NK-92 treated with Interleukin-12 subunit alpha and Interleukin-12 subunit beta, amount 100 ng/mL, for 24 hours (cell line): ENCODE data around the gene NEK4.
"Not testable (repeated sequence)": the region's sequence is repeated elsewhere in the genome, so short reads cannot be mapped to it uniquely, and the experiment has no call there.

Source experiments
- DNase-seq: peaks from one replicate; lab custom pipeline; 2025; lab: John Stamatoyannopoulos, UW

The NEK4 gene

DNA sequence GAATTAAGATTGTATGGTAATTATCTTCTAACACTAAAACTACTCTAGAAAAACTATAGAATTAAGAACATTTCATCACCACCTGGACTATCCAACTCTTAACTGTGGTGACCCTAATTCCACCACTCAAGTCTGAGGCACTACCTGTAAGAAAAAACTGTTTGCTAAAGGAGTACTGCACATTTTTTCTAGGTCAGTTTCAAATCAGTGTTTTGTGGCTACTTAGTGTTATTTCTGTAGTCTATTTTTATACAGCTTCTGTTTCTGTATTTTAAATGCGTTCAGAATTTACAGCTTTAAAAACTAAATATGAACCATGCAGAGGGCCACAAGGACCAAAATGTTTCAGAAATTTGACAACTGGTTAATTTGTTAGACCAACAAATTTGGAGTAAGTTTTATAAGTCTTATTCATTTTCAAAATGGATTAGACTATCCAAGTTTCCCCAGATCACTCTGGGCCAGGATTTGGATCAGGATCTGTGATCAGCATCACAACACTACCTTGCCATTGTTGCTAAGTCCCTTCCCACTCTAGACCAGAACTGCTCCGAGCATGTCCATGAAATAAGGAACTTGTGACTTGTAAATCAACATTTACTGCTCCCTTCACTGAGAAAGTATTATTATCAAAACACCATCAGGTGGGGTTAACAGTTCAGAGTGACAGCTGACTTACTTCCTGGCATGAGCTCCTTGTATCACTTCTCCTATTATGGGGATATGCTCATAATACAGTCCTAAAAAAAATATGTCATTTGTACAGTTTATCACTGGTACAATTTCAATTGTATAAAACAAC is 73.7 kb downstream of the NEK4 start:
- no peak for DNase-seq

DNA sequence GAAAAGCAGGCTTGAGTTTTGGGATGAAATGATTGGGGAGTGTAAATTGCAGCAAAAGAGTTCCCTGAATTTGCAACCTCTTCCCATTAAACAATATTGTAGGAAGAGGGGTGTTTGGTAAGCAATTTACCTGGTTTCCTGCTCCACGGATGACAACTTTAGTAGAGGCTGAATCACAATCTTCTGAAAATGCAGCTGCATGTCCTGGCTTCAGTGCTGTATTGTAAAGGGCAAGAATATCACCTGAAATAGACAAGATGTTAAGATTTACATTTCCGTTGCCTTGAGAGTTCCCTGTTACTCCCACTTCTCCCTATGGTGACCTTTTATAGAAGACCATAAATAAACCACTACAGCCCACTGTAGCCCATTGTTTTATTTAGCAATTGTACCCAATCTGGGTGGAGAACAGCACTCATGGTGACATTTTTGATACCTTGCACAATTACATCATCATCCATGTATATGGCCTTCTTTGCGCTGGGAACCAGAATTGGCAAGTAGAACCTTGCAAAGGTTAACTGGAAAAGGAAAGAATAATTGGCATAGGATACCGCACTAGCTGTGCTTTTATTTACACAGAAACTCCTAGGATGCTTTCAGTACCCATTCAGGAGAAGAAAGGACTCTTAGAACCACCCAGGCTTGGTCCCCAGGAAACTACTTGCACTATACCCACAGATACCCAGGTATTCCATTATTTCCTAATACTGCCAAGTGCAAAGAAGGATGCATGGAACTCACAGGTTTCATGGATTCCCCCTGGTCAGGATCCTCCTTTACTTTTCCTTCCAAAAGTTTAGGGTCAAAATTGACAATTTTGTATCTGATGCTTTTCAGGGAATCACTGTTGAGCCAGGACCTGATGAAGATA is 74.7 kb downstream of the NEK4 start:
- DNase-seq: no peak

DNA sequence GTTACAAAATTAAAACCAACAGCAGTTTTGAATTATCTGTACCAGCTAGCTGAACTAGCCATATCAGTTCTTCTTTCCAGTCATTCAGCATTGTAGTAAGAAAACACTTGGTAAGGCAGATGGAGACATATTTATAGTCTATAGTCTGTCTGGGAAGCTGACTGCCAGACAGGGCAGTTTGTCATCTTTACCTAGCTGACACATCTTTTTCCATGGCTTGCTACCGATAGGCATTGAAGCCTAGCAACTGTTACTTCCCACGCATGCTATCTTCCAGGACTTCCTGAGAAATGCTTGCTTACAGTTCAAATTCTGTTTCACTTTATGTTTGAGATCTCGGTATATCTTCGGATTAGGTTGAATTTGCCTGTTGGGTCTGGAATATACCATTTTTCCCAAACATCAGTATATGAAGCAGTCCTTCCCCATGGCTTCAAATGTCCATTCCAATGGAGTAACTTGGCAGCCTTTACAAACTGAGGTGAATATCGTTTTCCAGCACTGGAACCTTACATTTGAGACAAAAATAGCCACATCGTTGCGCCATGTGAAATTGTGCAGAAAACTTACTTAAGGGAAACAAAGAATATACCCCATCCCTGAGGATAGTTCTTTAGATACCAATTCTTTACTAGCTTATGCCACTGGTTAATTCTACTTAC is 76.1 kb downstream of the NEK4 start:
- DNase-seq: no peak

DNA sequence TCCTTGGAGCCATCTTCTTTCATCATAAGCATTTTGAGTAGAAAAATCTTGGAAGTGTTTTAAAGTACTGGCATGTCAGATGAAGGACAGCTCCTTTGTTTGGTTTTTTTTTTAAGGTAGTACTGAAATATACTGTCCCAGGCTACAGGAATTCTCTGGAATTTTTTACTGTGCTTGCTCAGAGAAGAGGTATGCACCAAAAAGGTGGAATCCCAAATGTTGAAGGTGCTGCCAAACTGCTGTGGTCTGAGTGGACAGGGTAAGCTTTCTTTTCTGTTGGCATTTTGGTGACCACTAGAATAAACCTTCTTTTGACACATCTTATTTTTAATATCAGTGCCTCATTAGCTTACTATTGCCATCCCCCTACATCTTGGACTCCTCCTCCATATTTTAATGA is 77.7 kb downstream of the NEK4 start:
- no peak for DNase-seq

DNA sequence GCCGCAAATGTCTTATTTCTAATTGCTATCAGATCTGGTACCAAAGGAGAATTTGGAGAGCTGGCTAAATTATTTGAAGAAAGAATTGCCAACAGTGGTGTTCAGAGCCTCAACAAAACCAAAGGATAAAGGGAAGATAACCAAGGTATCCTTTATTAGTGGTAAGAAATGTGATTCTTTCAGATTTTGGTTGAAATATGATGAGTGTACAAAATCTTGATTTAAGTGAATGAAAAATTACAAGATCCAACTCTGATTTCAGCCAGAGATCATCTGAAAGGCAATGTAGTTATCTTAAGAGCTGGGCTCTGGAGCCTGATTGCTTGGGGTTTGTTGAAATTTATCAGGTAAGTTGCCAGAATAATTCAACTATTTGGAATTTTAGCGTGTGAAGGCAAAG is 80.2 kb downstream of the NEK4 start:
- no peak for DNase-seq

DNA sequence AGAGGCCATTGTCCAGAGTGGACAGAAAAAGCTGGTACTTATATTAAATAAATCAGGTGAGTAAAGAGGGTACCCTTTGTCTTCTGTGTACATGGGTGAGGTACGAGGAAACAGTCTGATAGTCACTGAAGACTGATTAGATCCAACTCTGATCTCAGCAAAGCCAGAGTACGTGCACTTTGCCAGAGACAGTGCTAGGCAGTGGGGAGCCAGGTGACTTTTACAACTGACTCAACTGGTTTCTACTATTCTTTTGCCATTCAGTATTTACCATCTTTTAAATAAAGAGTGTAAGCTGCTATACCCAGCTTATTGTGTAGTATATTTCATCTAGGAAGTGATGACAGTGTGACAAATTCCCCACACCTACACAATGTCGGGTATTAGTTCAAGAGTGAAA is 81.6 kb downstream of the NEK4 start:
- DNase-seq: no peak

DNA sequence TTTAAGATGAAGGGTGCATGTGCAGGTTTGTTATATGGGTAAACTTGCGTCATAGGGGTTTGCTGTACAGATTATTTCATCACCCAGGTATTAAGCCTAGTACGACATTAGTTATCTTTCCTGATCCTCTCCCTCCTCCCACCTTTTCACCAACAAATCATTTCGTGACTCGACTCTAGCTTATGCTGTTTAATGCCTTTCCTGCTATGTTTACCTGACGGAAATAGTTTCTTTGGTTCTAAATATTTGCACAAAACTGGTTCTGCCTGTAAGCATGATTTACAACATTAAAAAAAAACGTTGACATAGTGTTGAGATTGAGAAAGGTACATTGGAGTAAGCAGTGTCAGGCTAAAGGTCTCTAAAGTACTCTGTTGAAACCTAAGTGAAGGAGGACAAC is 82.5 kb downstream of the NEK4 start:
- no peak for DNase-seq

DNA sequence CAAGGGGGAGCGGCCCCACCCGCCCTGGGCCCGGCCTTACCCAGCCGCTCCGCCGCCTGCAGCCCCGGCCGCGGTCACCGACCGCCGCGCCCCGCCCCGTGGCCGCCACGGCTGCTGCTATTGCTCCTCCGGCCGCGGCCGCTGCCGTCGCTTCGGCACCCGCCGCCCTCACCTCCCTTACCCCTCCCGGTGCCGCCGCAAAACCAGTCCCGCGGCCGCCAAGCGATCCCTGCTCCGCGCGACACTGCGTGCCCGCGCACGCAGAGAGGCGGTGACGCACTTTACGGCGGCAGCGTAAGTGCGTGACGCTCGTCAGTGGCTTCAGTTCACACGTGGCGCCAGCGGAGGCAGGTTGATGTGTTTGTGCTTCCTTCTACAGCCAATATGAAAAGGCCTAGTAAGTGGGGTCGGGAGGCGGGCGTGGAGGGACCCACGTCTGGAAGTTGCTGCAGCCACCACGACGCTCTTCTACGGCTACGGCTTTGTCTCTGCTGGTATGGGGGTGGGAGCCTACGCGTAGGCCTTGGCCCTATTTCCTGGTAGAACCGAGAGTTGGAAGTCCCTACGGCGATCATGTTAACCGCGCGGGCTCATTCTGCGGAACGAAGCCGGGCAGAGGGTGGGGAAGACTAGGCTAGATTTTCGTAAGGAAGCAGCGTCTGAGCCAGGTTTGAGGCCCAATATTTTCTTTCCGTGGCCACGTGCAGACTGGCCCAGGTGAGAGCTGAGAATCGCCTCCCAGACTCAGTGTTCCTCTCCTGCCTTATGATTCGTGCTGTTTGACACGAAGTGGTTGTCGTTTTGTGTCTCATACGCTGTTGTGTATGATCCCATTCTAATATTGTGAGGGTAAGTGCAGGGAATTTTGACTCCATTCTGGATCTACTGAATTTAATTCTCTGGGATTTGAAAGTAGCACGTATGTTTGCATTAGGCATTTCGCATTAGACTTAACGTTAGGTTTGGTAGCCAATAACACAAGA is 84.7 kb downstream of the NEK4 start, which contains the start of the genes GNL3 and PBRM1:
TSS of gene GNL3 (plus strand) at position 324 of the 983 bp plus-strand sequence. CDS start at position 385, 61 bp downstream.
TSS of gene PBRM1 (minus strand) at position 205 of the 983 bp plus-strand sequence.
- DNase-seq: peak; percentile 79

DNA sequence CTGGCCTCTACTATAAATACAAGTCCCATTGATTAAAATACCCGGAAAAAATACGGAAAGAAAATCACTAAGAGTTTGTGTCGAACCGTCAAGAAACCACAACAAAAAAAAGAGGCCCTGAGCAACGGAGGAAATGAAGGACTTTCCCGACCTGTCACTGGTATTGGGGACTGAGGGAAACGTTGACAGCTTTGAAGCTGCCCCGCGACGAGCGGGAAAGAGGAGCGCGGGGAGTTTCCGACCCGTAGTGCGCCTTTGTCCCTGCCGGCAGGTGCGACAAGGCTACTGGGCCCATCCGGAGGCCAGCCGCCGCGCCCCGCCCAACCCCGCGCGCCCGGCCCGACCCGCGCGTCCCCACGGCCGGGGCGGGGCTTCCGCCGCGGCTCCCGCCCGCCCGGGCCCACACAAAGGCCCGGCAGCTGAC is 85.4 kb downstream of the NEK4 start:
- peak; percentile 76 for DNase-seq

DNA sequence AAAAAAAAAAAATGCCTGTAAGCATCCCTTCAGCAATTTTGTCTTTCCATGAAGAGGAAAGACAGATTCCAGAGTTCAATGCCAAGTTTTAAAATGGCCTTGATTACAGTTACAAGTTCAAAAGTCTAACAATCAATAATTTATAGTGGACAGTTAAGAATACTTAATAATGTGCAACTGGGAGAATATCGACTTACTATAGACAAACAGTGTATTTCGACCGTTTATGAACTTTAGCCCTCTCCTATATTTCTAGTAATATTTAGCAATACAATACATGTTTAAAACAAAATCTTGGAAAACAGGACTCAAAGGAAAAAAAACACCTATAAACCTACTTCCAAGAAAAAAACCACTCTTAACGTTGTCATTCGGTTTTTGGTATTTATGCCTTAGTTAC is 86.6 kb downstream of the NEK4 start:
- DNase-seq: no peak

DNA sequence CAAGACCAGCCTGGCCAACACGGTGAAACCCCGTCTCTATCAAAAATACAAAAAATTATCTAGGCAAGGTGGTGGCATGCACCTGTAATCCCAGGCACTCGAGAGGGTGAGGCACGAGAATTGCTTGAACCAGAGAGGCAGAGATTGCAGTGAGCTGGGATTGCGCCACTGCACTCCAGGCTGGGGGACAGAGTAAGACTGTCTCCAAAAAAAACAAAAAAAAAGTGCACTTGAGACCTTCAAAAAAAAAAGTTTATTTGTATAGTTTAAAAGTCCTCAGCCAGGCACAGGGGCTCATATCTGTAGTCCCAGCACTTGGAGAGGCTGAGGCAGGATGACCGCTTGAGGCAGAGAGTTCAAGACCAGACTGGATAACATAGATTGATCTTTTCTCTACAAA is 87.1 kb downstream of the NEK4 start:
- DNase-seq: no peak

DNA sequence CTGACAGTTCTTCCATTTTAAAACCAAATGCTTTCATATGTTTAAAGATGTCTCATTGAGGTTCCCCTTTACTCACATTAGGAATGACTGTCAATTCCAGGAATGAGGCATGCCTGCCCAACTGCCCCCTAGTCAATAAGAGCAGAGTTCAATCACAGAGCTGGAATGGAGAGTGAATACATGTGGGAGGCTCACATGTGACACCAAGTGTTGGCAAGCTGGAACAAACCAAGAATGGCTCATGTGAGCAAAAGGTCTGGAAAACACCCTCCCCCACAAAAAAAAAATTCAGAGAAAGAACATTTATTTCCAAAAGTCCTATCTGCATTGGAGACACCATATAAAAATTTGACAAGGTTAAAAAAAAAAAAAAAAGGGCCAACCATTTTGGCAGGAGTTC is 88.7 kb downstream of the NEK4 start:
- DNase-seq: no peak

DNA sequence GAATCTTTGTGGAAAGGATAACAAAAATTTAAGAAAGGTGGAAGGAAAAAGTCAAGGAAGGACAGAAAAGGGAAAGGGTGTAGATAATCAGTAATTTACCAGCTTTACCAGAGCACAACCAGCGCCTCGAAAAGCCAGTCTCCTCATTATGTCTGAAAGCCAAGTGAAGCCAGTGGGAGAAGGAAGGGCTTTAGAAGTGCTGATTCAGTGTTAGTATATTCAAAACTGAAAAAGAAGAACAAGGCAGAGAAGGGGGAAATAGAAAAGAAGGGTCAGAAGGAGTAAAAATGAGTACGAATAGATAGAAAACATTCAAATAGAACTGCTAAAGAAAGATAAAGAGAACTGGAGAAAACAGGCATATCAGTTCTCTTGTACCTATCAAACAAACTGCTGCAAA is 89.1 kb downstream of the NEK4 start:
- no peak for DNase-seq

DNA sequence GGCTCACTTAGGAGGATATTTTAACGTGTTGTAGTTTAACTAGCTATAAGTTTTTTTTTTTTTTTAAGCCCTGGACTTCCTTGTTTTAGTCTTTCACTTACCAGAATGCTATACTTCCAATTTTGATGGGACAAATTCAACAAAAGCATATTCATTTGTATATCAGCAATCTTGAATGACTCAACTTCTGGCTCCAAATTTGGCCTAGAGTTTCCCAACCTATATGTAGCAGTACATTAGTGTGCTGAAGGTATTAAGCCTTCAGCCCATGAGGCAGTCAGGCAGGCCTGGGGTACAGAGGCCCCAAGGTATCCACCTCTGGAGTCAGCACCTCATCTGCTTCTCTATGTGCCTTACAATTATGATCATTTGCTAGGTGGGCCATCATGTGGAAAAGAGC is 90.9 kb downstream of the NEK4 start:
- DNase-seq: no peak

DNA sequence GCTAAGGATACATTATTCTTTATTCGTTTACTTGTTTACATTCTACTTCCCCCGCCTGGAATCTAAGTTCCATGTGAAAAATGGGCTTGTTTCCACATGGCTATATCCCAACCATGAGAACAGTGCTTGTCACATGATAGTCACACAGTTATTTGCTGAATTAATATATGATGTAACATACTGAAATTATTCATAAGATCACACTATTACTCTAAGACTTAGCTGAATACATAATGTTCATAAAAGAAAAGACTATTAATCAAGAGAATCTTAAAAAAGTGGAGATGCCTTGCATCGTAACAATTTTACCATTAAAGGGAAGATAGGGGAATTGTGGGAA is 91.6 kb downstream of the NEK4 start:
- no peak for DNase-seq

DNA sequence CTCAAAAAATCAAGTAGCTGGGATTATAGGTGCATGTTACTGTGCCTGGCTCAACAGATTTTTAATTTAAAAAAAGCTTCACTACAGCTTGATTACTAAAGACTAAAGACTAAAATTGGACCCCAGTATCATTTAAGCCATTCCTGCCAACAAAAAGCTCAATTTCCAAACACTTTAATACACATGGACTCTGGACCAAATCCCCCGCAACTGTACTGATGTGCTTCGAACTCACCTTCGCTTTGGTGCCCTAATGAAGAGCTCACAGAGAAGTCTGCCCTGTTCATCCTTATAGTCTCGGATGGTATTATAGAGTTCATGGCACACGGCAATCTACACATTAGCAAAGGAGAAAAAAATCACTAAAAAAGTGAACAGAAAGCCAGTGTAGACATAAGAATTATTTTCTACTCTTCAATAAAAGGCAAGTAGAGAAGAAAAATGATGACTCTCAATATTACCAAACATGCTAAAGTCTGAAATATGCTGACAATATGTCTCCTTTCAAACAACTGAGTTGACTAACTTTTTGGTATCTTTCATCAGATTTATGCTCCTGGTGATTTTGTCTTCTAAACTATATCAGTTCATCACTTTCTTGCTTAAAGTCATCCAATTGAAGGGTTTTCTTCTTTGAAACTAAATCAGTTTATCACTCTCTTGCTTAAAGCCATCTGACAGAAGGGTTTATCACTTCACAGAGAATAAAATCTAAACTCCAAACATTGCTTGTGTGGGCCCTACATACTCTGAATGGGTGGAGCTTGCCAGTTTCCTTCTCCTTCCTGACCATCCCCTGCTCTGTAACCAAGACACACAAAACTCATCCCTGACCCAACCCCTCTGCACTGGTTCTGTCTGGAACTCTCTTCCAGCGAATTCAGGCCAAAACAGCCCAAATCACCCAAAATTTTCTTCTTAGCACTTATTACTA is 92.2 kb downstream of the NEK4 start:
- DNase-seq: no peak

DNA sequence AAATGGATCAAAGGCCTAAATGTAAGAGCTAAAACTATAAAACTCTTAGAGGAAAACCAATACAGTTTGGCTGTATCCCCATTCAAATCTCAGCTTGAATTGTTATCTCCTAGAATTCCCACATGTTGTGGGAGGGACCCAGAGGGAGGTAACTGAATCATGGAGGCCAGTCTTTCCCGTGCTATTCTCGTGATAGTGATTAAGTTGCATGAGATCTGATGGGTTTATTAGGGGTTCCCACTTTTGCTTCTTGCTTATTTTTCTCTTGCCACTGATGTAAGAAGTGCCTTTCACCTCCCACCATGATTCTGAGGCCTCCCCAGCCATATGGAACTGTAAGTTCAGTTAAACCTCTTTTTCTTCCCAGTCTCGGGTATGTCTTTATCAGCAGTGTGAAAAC is 94.5 kb downstream of the NEK4 start:
- not testable (repeated sequence) for DNase-seq

DNA sequence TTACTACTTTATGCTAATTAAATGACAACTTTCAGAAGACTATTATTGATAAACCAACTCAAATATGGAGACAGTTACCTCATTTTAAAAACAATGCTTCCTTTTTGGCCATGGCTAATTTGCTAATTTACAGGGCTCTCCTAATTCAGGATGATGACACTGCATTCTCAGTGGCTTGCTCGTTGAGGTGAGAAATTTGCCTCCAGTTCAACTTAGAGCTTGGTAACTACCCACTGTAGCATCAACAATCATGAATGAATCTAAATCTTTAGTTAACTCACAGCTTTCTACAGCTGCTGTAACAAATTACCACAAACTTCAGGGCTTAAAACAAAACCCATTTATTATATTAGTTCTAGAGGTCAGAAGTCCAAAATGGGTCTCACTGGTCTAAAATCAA is 99.1 kb downstream of the NEK4 start:
- DNase-seq: no peak

DNA sequence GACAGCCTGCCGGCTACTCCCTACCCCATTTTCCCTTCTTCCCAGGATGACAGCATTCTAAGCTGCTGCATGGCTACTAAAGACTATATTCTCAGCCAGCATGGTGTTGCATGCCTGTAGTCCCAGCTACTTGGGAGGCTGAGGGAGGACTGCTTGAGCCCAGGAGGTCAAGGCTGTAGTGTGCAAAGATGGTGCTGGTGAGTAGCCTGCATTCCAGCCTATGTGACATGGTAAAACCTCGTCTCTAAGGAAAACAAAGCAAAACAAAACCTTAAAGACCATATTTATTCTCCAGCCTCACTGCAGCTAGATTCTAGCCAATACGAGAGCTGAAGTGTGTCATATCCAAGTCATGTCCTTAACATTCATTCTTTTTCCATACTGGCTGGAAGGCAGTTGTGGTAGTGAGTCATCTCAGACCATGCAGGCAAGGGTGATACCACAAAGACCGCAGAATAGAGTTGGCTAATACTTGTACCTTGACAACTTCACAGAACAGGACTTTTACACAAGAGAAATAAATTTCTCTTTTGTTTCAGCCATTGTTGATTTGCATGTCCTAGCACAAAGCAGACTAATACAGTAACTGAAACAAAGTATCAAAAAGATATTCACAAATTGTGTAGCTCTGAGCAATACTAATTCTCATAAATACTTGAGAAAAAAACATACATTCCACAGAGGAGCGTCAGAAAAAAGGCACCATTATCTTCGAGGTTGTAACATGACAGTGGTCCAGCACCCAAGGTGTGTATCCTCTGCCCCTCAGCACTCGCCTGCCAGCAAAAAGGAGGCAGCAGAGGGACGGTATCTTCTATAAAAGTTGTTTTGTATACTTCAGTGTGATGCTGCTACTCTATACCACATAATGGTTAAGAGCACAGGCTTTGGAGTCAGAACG is 99.9 kb downstream of the NEK4 start:
- DNase-seq: peak; percentile 36
